GM18502 (cell line): ENCODE data around the gene FGGY.

ENCODE experiments used
- ATAC-seq: cut with Tn5 transposase; IDR thresholded peaks from one replicate; pipeline ENCODE4 v1.9.1; 2021; ENCODE audit warnings: mild to moderate bottlenecking; ENCODE audit not compliant: unreplicated experiment, poor library complexity

FGGY gene

DNA sequence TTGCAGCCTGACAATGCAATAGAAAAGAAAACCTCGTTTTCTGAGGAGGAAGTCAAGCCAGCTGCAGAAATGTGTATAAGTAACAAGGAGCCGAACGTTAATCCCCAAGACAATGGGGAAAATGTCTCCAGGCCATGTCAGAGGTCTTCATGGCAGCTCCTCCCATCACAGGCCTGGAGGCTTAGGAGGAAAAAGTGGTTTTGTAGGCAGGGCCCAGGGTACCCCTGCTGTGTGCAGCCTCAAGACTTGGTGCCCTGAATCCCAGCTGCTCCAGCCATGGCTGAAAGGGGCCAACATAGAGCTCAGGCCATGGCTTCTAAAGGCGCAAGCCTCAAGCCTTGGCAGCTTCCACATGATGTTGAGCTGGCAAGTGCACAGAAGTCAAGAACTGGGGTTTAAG, 439.9 kb downstream of the FGGY start:
- ATAC-seq, result no peak

DNA sequence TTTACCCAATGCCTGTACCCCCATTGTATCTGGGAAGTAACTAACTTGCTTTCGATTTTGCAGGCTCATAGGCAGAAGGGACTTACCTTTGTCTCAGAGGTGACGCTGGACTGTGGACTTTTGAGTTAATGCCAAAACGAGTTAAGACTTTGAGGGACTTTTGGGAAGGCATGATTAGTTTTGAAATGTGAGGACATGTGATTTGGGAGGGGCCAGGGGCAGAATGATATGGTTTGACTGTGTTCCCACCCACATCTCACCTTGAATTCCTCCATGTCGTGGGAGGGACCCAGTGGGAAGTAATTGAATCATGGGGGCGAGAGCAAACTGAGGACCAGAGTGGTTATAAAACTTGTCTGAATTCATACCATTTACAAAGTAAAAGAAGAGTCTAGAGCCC, 440.7 kb downstream of the FGGY start:
- no peak for ATAC-seq

DNA sequence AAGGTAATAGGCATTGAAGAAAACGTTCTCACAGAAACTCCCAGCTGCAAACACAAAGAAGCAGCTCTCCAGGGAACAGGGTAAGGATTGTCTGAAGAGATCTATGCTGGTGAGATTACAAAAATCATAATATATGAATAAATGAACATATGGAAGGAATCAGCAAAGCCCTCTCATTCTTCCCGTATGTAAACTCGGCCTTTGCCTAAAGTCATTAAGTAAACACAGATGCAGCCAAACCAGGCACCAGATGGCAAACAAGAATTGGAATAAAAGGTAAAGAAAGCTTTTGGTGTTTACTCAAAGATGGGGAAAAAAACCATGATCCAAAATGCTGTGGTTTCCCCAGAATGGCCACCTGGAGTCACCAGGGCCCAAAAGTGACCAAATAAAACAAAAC, 441.3 kb downstream of the FGGY start:
- no peak for ATAC-seq

DNA sequence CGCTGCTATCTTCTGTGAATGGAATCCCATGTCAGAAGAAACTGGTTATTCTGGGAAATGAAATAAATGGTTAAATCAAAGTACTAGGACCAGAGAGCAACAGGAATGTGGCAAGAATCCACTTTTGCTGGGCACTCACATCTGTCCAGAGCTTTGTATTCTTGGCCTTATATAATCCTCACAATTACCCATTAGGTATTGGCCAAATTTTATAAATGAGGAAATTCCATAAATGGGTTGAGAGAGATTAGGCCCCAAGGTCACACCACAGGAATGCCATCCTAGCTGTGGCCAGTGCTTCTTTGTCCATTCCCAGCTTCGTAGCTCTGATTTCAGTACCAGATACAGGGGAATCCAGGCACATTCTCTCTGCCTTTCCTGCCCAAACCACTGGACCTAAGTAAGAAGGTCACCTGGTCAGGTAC, 441.7 kb downstream of the FGGY start:
- no peak for ATAC-seq

DNA sequence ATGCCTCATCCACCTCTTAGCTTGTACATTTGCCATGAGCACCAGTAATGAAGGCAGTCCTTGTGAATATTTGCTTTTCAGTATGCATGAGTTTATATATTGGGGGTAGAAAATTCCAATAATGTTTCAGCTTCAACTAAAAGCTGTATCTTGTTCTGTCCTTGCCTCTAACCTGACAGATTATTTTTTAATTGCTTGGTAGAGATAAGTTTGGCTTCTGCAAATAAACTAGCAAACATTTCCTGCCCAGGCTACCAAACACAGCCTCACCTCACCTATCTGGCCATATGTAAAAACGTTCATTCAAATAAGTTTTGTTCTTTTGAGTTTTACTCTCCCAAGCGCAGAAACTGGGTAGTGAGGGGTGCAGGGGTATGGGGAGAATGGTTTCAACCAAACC, 442.2 kb downstream of the FGGY start:
- ATAC-seq, result no peak

DNA sequence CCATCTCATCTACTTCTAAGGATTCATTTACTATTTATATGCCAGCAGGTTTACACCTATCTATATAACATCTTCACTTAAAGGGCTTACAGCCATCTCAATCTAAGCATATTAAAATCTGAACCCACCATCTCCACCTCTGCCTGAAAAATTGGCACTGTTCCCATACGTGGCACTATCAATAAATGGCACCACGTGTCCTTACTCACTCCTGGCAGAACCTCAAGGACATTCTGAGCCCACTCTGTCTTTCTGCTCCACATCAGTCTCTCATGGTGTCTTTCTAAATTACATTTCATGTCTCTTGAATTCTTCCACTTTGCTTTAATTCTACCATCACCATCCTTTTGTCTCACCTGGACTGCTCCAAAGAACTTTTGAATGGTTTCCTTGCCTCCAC, 445.6 kb downstream of the FGGY start:
- no peak for ATAC-seq

DNA sequence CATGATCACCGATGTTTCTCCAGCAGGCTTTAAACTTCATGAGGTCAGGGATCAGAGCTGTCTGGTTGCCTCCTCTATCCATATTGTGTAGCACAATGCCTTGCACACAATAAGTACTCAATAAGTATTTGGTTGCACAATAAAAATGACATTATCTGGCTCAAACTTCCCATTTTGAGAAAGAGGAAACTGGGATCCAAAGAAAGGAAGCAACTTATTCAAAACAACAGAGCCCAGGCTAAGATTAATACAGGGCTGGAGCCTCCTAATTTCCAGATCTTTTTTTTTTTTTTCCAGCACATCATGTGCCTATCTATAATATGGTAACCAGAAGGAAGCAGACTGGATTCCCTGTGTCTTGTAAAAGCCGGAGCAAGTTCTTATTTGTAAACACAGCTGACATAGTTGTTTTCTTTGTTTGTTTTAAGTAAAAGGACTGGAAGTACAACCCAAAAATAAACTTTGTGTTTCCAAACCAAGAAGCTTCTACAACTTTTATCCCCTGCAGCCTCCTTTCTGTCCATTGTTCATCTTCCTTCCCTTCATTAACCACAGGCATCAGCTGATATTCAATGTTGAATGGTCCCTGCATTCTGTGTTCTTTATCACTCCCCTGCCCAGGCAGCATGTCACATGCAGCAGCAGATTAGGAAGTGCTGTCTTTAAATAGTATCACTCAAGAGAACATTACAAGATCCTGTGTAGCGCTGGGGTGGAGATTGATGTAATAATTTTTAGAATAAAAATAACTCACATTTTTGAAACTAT, 446.6 kb downstream of the FGGY start:
- no peak for ATAC-seq

DNA sequence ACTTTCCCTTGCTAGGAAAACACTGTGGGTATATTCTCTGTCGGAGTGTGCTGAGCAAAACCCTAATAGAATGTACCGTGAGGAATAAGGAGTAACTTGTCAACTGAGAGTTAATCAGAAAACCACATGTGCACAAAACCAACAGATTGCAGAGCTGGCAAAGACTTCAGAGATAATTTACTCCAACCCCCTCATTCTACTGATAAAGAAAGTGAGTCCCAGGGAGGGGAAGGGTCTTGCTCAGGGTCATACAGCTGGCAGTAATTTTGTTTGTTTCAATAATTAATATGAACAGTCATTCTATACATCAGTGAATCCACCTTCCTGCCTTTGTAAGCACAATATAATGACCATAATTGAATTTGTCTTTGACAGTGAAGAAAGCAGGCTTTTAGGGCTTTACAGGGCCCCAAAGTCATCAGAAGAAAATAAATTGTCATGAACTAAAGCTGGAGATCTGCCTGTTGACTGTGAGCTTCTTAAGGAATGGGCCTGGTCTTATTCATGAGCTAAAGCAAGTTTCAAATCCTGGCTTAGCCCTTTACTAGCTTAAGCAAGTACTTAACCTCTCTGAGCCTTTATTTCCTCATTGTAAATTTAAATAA, 450.6 kb downstream of the FGGY start:
- ATAC-seq, result no peak

DNA sequence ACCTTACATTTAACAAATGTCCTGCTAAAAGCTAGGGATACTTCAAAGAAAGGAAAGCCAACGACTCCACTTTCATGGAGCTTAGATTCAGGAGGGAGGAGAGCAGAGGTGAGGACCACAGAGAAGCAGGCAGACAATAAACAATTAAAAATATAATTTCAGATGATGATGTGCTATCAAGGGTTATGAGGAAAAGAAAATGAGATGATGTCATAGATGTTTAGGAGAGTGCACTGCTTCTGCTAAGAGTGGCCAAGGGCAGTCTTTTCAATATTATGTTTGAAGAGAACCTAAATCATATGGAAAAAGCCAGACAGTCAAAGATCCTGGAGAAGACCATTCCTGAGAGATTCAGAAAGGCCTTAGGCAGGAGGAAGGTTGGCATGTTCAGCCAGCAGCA, 451.2 kb downstream of the FGGY start:
- no peak for ATAC-seq

DNA sequence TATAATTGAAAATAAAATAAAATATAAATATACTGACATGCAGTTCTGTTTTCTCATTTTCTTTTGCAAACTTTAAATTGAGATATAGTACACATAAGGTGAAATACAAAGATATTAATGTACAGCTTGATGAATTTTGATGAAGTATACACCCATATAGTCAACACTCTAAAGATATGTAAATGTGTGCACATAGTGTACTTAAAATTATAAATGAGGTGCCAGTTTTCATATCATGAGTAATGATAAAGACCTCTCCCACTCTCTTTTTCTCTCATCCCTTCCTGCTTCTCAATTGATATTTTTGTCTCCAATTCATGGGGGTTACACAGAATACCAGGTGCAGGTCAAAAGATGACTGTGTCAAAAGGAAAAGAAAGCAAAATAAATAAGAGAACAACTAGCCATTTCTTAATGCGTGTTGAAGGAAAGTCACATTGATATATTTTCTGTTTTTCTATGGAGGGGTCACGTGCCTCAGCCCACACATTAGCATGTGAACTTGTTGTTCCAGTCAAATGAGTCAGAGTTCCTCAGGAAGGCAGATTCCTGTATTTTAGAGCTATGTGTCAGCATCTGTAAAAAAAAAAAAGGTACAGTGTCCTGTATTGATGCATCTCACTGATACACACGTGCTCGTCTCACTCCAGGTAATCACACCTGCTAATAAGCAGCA, 453.6 kb downstream of the FGGY start:
- no peak for ATAC-seq

DNA sequence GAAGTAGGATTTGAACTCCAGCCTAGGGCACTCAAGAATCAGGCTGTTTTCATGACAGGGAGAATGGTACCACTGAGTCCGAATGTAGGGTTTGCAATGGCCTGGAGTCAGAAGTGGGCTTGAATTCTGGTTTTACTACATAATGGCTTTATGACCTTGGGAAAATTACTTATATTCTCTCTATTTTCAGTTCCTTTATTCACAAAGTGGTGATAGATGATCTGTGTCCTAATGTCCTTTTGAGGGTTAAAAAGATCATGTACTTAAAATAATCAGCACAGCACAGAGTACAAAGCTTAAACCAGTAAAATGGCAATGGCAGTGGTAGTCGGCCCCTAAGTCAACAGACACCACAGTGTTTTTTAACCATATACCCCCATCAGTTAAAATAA, 454.1 kb downstream of the FGGY start:
- no peak for ATAC-seq

DNA sequence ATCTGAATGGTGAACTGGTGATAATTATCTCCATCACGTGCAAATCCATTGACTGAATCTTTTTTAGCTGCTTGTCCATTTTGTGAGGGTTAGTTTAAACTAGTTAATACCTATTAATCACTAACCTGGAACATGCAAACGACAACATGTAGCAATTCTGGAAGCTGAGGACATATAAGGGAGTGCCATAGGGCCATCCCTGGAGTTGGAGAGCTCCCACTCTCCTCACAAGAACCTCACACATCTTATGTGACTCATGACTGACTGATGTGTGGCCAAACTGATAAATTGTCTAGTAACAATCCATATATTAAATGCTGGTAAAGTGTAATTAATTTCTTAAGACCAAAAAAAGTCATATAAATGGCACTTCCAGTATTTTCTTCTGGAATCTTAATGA, 454.9 kb downstream of the FGGY start:
- no peak for ATAC-seq

DNA sequence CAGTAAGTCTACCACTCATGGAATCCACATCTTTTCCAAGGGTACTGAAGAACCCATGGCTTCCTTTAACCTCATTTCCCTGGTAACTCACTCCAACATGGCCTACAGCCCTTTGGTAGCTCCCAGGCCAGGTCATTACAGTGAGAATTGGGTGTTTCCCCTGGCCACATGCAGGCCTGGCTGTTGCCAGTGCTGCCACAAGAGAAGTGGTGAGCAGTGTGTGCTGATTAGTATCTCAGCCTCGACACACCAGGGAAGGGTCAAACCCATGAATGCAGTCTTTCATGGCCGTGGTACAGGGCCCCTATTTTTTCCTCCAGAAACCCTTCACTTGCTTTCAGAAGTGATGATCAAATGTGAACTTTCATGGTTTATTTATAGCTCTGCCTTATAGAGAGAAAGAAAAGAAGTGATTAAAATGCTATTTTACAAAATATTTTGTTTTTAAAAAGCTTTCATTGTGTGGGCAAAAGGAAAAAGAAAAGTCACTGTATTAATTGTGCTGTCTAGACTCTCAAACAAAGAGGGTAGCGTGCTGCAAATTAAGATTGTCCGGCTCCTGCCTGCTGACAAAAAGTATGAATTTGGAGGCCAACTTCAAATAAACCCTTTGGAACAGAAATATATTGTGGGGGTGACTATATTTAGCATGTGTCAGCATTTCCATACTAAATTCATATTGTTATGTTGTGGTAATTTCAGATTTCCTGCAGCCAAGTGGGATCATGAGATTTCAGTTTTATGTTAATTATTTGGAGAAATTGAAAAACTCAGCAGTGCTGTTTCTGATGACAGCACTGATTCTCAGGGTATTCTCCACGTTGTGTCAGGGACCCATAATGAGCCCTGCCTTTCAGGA, 455.9 kb downstream of the FGGY start:
- ATAC-seq, result peak; percentile 87

DNA sequence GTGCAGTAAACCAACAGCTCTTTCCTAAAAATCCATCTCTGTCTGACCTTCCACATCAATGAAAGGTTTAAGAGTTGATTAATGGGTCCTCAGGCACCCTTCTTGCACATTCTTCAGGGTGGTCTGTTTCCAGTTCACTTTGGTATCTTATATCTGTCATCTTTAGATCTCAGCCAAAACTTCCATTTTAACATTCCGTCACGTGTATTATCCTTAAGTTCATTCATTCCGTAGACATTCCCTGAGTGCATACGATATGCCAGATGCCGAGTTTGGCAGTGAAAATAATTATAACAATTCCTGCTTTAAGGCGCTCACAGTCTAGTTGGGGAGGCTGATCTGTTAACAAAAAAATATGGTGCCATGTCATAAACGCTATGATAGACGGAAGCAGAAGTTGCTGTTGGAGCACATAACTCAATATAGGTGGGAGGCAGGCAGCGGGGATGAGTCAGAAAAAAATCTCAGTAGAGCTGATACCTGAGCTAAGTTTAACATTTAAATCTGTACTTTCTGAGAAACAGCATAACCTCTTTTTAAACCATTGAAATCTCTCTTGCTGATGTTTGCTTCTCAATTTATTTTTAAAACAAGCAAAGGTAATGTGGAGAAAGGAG, 458.3 kb downstream of the FGGY start:
- ATAC-seq, result no peak

DNA sequence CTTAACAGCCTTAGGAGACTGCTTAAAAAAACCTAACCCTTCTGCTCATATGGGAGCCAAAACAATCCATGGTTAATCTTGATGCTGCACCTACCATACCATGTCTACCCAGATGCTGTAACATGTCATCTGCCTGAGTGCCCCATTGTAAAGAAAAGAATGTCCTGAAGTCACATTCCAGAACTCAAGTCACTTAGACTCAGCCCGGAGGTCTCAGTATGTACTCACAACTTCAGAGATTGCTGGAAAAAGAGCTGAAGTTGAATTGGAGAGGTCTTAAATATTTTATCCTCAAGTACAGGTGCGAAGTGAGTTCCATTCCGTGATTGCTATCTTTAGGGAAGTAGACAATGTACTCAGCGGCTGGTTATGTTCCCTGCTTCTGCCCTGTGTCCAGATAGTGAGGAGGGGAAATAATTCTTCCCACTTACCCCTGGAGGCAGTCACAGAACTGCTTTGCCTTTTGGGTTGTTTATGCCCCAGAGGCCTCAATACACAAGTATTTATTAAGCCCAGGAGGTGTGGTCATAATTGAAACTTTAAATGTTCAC, 460.4 kb downstream of the FGGY start:
- ATAC-seq, result no peak

DNA sequence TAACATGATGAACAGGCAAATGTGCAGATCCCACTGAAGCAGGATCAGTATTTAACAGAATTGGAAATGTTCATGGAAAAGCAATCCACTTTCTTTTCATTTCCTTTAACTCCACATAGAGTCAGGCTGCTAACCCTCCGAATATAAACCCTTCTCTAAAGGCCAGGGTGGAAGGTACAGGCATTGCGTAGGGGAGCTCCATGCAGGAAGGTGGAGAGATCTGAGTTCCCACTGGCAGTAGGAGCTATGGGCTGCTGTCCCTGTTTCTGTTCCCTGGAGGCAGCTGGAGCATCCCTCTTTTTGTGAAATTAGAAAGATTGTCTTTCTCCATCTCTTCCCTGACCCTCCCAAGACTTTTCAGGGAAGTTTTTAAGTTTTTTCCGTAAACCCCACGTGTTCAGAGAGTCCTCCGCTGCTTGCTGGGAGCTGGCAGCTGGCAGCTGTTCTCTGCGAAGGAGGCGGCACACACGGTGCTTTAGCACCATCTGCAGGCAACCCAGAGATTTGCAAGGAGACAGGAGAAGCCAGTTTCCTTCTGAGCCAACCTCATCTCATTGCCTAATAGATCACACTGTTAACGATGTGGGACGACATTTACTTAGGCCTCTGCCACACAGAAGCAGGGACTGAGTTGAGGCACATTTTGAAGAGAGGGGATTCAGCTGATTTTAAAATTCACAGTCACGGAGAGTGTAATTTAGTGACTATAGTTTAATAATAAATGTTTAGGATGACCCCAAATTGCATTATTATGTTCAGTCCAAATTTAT, 462.4 kb downstream of the FGGY start:
- peak; percentile 92 for ATAC-seq

DNA sequence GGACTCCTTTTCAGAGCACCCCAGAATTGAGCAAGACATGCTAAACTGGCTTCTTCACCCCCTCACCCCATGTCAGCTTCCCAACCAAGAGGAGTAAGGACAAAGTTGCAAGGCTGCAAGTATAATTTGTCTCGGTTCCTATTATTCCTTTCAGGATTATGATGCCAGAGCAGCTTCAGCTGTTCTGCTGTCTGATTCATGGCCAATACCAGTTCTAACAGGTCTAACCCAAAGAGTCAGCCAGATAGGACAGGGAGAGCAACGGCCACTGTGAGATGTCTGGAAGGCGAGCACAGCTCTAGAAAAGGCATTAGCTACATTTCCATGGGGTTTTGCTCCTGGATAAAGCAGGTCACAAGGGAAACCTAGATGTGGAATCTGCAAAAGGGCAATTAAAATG, 464.5 kb downstream of the FGGY start:
- ATAC-seq, result no peak

DNA sequence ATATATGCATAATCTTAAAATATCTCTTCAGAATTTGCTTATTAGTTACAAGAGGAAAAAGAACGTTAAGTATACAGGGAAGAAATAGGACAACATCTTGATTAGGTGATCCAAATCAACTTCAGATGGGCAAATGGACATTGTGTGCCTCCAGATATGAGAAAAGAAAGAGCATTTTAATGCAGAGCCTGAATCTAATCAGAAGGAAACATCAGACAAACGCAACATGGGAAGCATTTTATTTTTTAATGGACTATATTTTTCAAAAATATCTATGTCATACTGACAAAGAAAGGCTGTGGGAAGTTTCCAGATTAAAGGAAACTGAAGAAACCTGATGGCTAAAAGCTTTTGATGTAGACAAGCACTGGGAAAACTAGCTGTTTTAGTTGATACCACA, 466.5 kb downstream of the FGGY start:
- no peak for ATAC-seq

DNA sequence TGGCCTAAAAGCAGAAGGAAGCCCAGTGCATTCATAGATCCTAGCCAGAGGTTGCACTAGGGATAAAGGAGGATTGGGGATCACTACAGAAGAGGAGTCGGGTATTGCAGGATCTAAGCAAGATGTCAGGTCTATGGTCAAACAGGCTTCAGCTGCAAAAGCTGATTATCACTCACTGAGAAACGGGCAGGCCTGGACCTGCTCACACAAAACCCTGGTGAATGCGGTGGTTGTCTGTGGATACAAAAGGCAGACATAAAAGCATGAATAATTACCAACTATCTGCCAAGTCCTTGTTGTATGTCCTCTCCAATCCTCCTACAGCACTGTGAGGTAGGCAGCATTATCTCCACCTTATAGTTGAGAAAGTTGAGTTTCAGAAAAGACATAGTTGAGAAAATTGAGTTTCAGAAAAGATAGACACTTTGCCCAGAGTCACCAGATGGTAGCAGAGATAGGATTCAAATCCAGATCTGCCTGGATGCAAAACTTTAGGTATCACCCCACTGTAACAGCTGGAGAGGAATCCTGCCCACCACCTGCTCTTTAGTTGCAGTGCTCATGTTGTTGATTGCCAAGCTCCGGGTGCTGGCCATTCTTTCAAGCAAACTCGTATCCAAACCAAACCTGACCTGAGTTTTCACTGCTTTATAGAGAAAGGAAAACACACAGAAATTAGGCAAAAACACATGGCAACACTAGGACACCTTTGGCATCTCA, 468.3 kb downstream of the FGGY start:
- ATAC-seq, result no peak
